Hepatic stellate cell (primary cell): ENCODE results near the gene DOLK.

Experiments used
- DNase-seq: peaks from one replicate; pipeline ENCODE4 v3.0.0; 2011; ENCODE audit warnings: low spot score

Gene DOLK

GRCh38 chr9:128906741-128907140 is 40.7 kb downstream of the DOLK start:
- no peak for DNase-seq

GRCh38 chr9:128905964-128906363 is 41.4 kb downstream of the DOLK start:
- DNase-seq: no peak

GRCh38 chr9:128903871-128904620 is 43.4 kb downstream of the DOLK start:
- DNase-seq: no peak

GRCh38 chr9:128903079-128903461 is 44.3 kb downstream of the DOLK start:
- DNase-seq: no peak

GRCh38 chr9:128902351-128903078 is 44.9 kb downstream of the DOLK start:
- no peak for DNase-seq

GRCh38 chr9:128901822-128902221 is 45.6 kb downstream of the DOLK start:
- DNase-seq: no peak

- DNase-seq: no peak
Observed at GRCh38 chr9:128901379-128901778, 46.0 kb downstream of the DOLK start.

- DNase-seq: no peak
Observed at GRCh38 chr9:128899566-128900322, 47.7 kb downstream of the DOLK start.

GRCh38 chr9:128898845-128899565 is 48.4 kb downstream of the DOLK start:
- no peak for DNase-seq

- DNase-seq: no peak
Observed at GRCh38 chr9:128898382-128898781, 49.0 kb downstream of the DOLK start.

GRCh38 chr9:128895556-128895955 is 51.8 kb downstream of the DOLK start:
- no peak for DNase-seq
